Duodenal mucosa (tissue), 2 donors: ENCODE data around the gene SERPINA12.

Experiments
- H3K27ac ChIP-seq: one replicate; pipeline ENCODE4 v1.7.0; 2013; ENCODE audit warnings: low read depth, low read length
- H3K27me3 ChIP-seq, 2 donors: one replicate each; pipeline ENCODE4 v1.7.0; 2013; ENCODE audit warnings: low read length in 2 of 2, control low read depth in 1 of 2; ENCODE audit not compliant: insufficient read depth in 2 of 2, control insufficient read depth in 1 of 2
- H3K36me3 ChIP-seq, 2 donors: one replicate each; pipeline ENCODE4 v1.7.0; 2013; ENCODE audit warnings: low read length in 2 of 2, control low read depth in 1 of 2; ENCODE audit not compliant: insufficient read depth in 2 of 2, control insufficient read depth in 1 of 2
- H3K4me1 ChIP-seq, 2 donors: one replicate each; pipeline ENCODE4 v1.7.0; 2013; ENCODE audit warnings: low read length in 2 of 2, control low read depth in 1 of 2; ENCODE audit not compliant: insufficient read depth in 2 of 2, control insufficient read depth in 1 of 2
- H3K4me3 ChIP-seq, 2 donors: one replicate each; pipeline ENCODE4 v1.7.0; 2013; ENCODE audit warnings: low read length in 2 of 2, low read depth in 1 of 2
- H3K9ac ChIP-seq, 2 donors: one replicate each; pipeline ENCODE4 v1.7.0; 2013; ENCODE audit warnings: low read length in 2 of 2, low read depth in 1 of 2
- H3K9me3 ChIP-seq, 2 donors: one replicate each; pipeline ENCODE4 v1.7.0; 2013; ENCODE audit warnings: low read length in 2 of 2, control low read depth in 1 of 2; ENCODE audit not compliant: control insufficient read depth in 1 of 2

Gene SERPINA12

GRCh38 chr14:94470311-94470710 is 39.0 kb downstream of the SERPINA12 start:
- peaks cover 2% of the 10 kb centered on the region in 2 donors for H3K9me3 ChIP-seq
- H3K9ac ChIP-seq = no peak overlapping the region
- no peak overlapping the region for H3K27ac ChIP-seq
- H3K27me3 ChIP-seq = no peaks in the 10 kb centered on the region
- no peaks in the 10 kb centered on the region for H3K4me1 ChIP-seq
- no peak overlapping the region for H3K4me3 ChIP-seq
- H3K36me3 ChIP-seq = no peaks in the 10 kb centered on the region

GRCh38 chr14:94469261-94469660 is 40.0 kb downstream of the SERPINA12 start:
- Histone ChIP-seq H3K9ac (no peak overlapping the region), H3K27ac (no peak overlapping the region), H3K4me3 (no peak overlapping the region)

GRCh38 chr14:94467728-94468520 is 41.3 kb downstream of the SERPINA12 start:
- no peak overlapping the region for H3K4me3 ChIP-seq
- no peak overlapping the region for H3K9ac ChIP-seq
- no peaks in the 10 kb centered on the region for H3K27me3 ChIP-seq
- H3K4me1 ChIP-seq = no peaks in the 10 kb centered on the region
- H3K27ac ChIP-seq = no peak overlapping the region
- no peaks in the 10 kb centered on the region for H3K36me3 ChIP-seq
- peaks cover 8 to 10% of the 10 kb centered on the region in 2 donors for H3K9me3 ChIP-seq

More at GRCh38 chr14:94469261-94469660, 40.0 kb downstream of the SERPINA12 start:
- Histone ChIP-seq H3K27me3 (no peaks in the 10 kb centered on the region), H3K4me1 (no peaks in the 10 kb centered on the region), H3K9me3 (peaks cover 8% of the 10 kb centered on the region in 2 donors), H3K36me3 (no peaks in the 10 kb centered on the region)

- no peak overlapping the region for H3K27ac ChIP-seq
- H3K4me1 ChIP-seq = no peaks in the 10 kb centered on the region
- H3K9ac ChIP-seq = no peak overlapping the region
- H3K9me3 ChIP-seq = peaks cover 8 to 10% of the 10 kb centered on the region in 2 donors
- no peaks in the 10 kb centered on the region for H3K27me3 ChIP-seq
- no peaks in the 10 kb centered on the region for H3K36me3 ChIP-seq
- H3K4me3 ChIP-seq = no peak overlapping the region
Observed at GRCh38 chr14:94466706-94467370, 42.4 kb downstream of the SERPINA12 start.

- Histone ChIP-seq H3K9ac (no peak overlapping the region), H3K4me1 (no peaks in the 10 kb centered on the region), H3K4me3 (no peak overlapping the region), H3K36me3 (no peaks in the 10 kb centered on the region), H3K27me3 (no peaks in the 10 kb centered on the region), H3K27ac (no peak overlapping the region), H3K9me3 (peaks cover 8 to 10% of the 10 kb centered on the region in 2 donors)
Observed at GRCh38 chr14:94465042-94465441, 44.2 kb downstream of the SERPINA12 start.

GRCh38 chr14:94464290-94464689 is 45.0 kb downstream of the SERPINA12 start:
- H3K4me1 ChIP-seq = no peaks in the 10 kb centered on the region
- no peak overlapping the region for H3K9ac ChIP-seq
- H3K27ac ChIP-seq = no peak overlapping the region
- no peaks in the 10 kb centered on the region for H3K36me3 ChIP-seq
- peaks cover 8 to 10% of the 10 kb centered on the region in 2 donors for H3K9me3 ChIP-seq
- H3K4me3 ChIP-seq = no peak overlapping the region
- H3K27me3 ChIP-seq = no peaks in the 10 kb centered on the region

GRCh38 chr14:94462763-94463572 is 46.3 kb downstream of the SERPINA12 start:
- Histone ChIP-seq H3K27ac (no peak overlapping the region), H3K9ac (no peak overlapping the region), H3K36me3 (no peaks in the 10 kb centered on the region), H3K4me3 (no peak overlapping the region), H3K9me3 (peaks cover 8 to 10% of the 10 kb centered on the region in 2 donors), H3K27me3 (no peaks in the 10 kb centered on the region), H3K4me1 (no peaks in the 10 kb centered on the region)

- Histone ChIP-seq H3K9ac (no peak overlapping the region), H3K36me3 (no peaks in the 10 kb centered on the region), H3K4me3 (no peak overlapping the region)
Observed at GRCh38 chr14:94462219-94462551, 47.1 kb downstream of the SERPINA12 start.

GRCh38 chr14:94461526-94462218 is 47.6 kb downstream of the SERPINA12 start:
- H3K4me1 ChIP-seq = no peaks in the 10 kb centered on the region
- no peaks in the 10 kb centered on the region for H3K36me3 ChIP-seq
- no peak overlapping the region for H3K4me3 ChIP-seq
- H3K27me3 ChIP-seq = no peaks in the 10 kb centered on the region
- H3K9ac ChIP-seq = no peak overlapping the region
- H3K27ac ChIP-seq = no peak overlapping the region
- peaks cover 8 to 10% of the 10 kb centered on the region in 2 donors for H3K9me3 ChIP-seq

More at GRCh38 chr14:94462219-94462551, 47.1 kb downstream of the SERPINA12 start:
- Histone ChIP-seq H3K9me3 (peaks cover 8 to 10% of the 10 kb centered on the region in 2 donors), H3K27ac (no peak overlapping the region), H3K4me1 (no peaks in the 10 kb centered on the region), H3K27me3 (no peaks in the 10 kb centered on the region)
